Hematopoietic multipotent progenitor cell treated with erythropoietin and hydrocortisone succinate and interleukin-3 and kit ligand, for 8 days (in vitro differentiated cells): ENCODE results near the gene TUFT1.

Experiments
- DNase-seq: peaks from one replicate; pipeline ENCODE4 v3.0.0-alpha.2; 2015

TUFT1 gene

GRCh38 chr1:151540021-151540981, at the start of gene TUFT1:
TSS of gene TUFT1 (plus strand) at chr1:151540309. CDS start at chr1:151540367, 58 bp downstream.
- DNase-seq, result peak; percentile 95

GRCh38 chr1:151491641-151492040, 48.5 kb upstream of the TUFT1 start:
- DNase-seq, result no peak

GRCh38 chr1:151492120-151492519, 48.0 kb upstream of the TUFT1 start:
- DNase-seq, result peak; percentile 25

- no peak for DNase-seq
Observed at GRCh38 chr1:151493042-151493441, 47.1 kb upstream of the TUFT1 start.

GRCh38 chr1:151494741-151495281, 45.3 kb upstream of the TUFT1 start:
- peak; percentile 42 for DNase-seq

GRCh38 chr1:151495316-151495715, 44.8 kb upstream of the TUFT1 start:
- DNase-seq, result no peak

GRCh38 chr1:151499365-151499764, 40.7 kb upstream of the TUFT1 start:
- no peak for DNase-seq

- DNase-seq, result no peak
Observed at GRCh38 chr1:151499930-151500329, 40.2 kb upstream of the TUFT1 start.

- DNase-seq, result no peak
Observed at GRCh38 chr1:151501474-151501873, 38.6 kb upstream of the TUFT1 start.

GRCh38 chr1:151502035-151502700, 37.9 kb upstream of the TUFT1 start:
- DNase-seq, result no peak

- no peak for DNase-seq
Observed at GRCh38 chr1:151502859-151503780, 37.0 kb upstream of the TUFT1 start.

- DNase-seq, result no peak
Observed at GRCh38 chr1:151504252-151504651, 35.9 kb upstream of the TUFT1 start.

GRCh38 chr1:151504759-151505158, 35.4 kb upstream of the TUFT1 start:
- no peak for DNase-seq

- DNase-seq, result no peak
Observed at GRCh38 chr1:151508833-151509232, 31.3 kb upstream of the TUFT1 start.

GRCh38 chr1:151509350-151510019, 30.6 kb upstream of the TUFT1 start:
- DNase-seq, result no peak

- DNase-seq, result no peak
Observed at GRCh38 chr1:151510020-151510405, 30.1 kb upstream of the TUFT1 start.

GRCh38 chr1:151510614-151510956, 29.5 kb upstream of the TUFT1 start:
- DNase-seq, result no peak

GRCh38 chr1:151510957-151511635, 29.0 kb upstream of the TUFT1 start, which contains the start of gene CGN:
TSS of gene CGN (plus strand) at chr1:151511387. CDS start at chr1:151518520, 7,133 bp downstream.
- peak; percentile 69 for DNase-seq

GRCh38 chr1:151511636-151512215, 28.4 kb upstream of the TUFT1 start:
- peak; percentile 9 for DNase-seq

- no peak for DNase-seq
Observed at GRCh38 chr1:151512326-151512725, 27.8 kb upstream of the TUFT1 start.
